ENCODE results near the gene HEXIM2.

HEXIM2 gene

GRCh38 chr17:45150911-45151809 is 10.5 kb upstream of the HEXIM2 start:
- Histone ChIP-seq H3K4me3 (ENCODE audit: low read depth, low read length) (peak overlapping the region; percentile 87), H3K9me3 (no peaks in the 10 kb centered on the region), H3K36me3 (no peaks in the 10 kb centered on the region), H3K4me1 (peaks cover 3% of the 10 kb centered on the region; the same call in 1 of the 2 replicates), H3K27me3 (no peaks in the 10 kb centered on the region)
- no peak for TF ChIP-seq CTCF (IDR thresholded peaks at IDR 0.05; ENCODE audit: low read depth, low read length)
- DNase-seq, result no peak

- Histone ChIP-seq H3K4me1 (peaks cover 11% of the 10 kb centered on the region; the same call in 1 of the 2 replicates), H3K36me3 (no peaks in the 10 kb centered on the region), H3K4me3 (ENCODE audit: low read depth, low read length) (no peak overlapping the region), H3K27me3 (no peaks in the 10 kb centered on the region), H3K9me3 (no peaks in the 10 kb centered on the region)
- no peak for TF ChIP-seq CTCF (IDR thresholded peaks at IDR 0.05; ENCODE audit: low read depth, low read length)
- DNase-seq, result no peak
These were observed 6.6 kb upstream of the HEXIM2 start for GRCh38 chr17:45155029-45155428.

- no peak for DNase-seq
- H3K4me3 ChIP-seq (ENCODE audit: low read depth, low read length), result no peak overlapping the region
- H3K36me3 ChIP-seq, result no peaks in the 10 kb centered on the region
- no peak for TF ChIP-seq CTCF (IDR thresholded peaks at IDR 0.05; ENCODE audit: low read depth, low read length)
- peaks cover 11% of the 10 kb centered on the region; the same call in 1 of the 2 replicates for H3K4me1 ChIP-seq
- no peaks in the 10 kb centered on the region for H3K27me3 ChIP-seq
- no peaks in the 10 kb centered on the region for H3K9me3 ChIP-seq
These were observed 6.2 kb upstream of the HEXIM2 start for GRCh38 chr17:45155483-45155882.

- TF ChIP-seq CTCF (IDR thresholded peaks at IDR 0.05; ENCODE audit: low read depth, low read length), result no peak
- Histone ChIP-seq H3K4me1 (peaks cover 10% of the 10 kb centered on the region; the same call in 1 of the 2 replicates), H3K36me3 (peaks cover 4% of the 10 kb centered on the region), H3K4me3 (ENCODE audit: low read depth, low read length) (no peak overlapping the region), H3K27me3 (no peaks in the 10 kb centered on the region), H3K9me3 (no peaks in the 10 kb centered on the region)
- no peak for DNase-seq
These were observed 5.4 kb upstream of the HEXIM2 start for GRCh38 chr17:45156242-45156641.

GRCh38 chr17:45160447-45161287 is 1.0 kb upstream of the HEXIM2 start:
- peak overlapping the region; percentile 87 for H3K4me3 ChIP-seq (ENCODE audit: low read depth, low read length)
- H3K9me3 ChIP-seq, result no peaks in the 10 kb centered on the region
- TF ChIP-seq CTCF (IDR thresholded peaks at IDR 0.05; ENCODE audit: low read depth, low read length), result 0 out of 2 replicates have a peak, but pooled peaks have one; percentile 20
- peaks cover 4% of the 10 kb centered on the region for H3K36me3 ChIP-seq
- peaks cover 11% of the 10 kb centered on the region; the same call in 1 of the 2 replicates for H3K4me1 ChIP-seq
- no peaks in the 10 kb centered on the region for H3K27me3 ChIP-seq
- DNase-seq, result peak; percentile 88

All from BE2C (cell line).